Globus pallidus (tissue), 1 donor: Measurements from ENCODE around the gene OR4K14.
"Not testable (repeated sequence)": the region's sequence is repeated elsewhere in the genome, so short reads cannot be mapped to it uniquely, and the experiment has no call there.

Source experiments
- DNase-seq: peaks from one replicate; pipeline ENCODE4 v3.0.0-alpha.2; 2015; ENCODE audit warnings: low spot score

OR4K14 gene

DNA sequence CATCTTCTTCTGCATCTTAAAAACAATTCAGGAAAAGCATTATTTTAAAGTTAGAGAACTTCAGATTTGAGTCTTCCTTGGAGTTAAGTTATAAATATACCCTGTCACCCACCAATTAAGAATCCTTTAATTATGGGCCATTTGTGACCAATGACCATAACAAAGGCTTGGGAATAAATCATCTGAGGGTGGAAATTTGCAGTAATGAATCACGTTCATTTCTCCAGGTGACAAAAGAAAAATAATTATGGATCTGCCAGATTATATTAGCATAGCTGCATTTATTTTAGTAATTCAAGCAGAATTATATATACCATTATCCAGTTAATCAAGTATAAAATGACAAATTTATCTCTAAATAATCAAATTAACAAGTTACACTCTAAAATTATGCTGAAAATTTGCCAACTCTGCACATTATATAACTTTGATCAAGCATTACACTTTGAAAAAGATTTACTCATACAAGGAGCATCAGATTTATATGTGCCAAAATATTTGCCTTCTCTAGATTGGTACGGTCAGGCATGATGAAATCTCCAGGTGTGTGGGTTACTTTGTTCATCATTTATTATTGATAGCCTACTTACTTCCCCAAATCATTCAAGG is at the start of gene OR4K14:
OR4K14 (minus strand) TSS at position 51 of the 609 bp plus-strand sequence. CDS start 4,114 bp downstream, outside the sequence.
- no peak for DNase-seq

DNA sequence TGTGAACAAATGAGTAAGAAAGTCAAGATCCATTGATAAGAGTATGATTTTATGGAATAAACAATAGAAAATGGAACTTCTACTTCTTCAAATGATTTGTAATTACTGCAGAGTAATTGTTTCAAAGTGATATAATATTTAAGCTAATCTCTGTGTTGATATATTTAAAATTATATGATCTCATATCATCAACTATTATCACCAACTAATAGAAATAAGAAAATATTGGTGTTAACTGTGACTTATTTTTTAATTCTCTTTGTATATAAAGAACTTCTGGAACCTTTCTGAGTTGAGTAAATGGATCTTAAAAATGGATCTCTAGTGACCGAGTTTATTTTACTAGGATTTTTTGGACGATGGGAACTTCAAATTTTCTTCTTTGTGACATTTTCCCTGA is 40.6 kb upstream of the OR4K14 start, which contains the start of gene OR4L1:
OR4L1 (plus strand) TSS at position 301 of the 400 bp plus-strand sequence; CDS start at position 301, 0 bp downstream.
- DNase-seq, result no peak

DNA sequence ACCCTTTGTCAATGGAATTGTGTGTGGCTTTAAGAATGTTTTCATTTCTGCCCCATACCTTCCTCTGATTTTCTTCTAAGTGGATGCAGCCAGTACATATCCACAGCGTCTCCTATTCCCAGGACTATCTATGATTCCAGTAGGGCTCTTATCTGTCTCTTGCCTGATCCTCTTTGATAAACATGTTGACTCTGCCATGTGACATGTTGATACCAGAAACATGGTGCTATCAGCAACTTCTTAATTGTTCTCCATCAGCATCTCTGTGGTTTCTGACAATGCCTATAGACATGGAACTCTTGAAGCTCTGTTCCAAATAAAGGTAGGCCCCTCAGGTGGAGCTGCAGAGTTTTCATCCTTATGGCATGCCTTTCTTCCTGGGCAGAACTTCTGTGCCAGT is 29.1 kb upstream of the OR4K14 start:
- DNase-seq, result no peak

- no peak for DNase-seq
Observed at GRCh38 chr14:20044243-20044642, 25.1 kb upstream of the OR4K14 start.

DNA sequence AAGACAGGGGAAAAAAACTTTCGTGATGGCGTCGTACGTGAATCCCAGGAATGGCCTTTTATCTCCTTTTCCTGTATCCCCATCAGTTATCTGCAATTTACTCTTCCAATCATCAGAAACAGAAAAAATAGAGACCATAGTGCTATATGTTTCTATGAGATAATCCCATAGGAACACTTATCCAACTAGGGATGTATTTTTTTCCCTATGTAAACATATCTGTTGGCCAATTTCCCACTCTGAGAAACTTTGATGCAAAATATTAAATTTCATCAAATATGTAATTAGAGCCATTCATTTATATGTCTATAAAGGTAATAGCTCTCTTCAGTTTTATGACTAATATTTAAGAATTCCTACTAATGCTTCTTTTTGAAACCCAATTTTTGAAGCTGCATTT is 16.8 kb upstream of the OR4K14 start, which contains the start of gene OR4K13:
OR4K13 (minus strand) TSS at position 101 of the 400 bp plus-strand sequence. CDS start 1,280 bp downstream, outside the sequence.
- no peak for DNase-seq

- no peak for DNase-seq
Observed at GRCh38 chr14:20035449-20035848, 16.3 kb upstream of the OR4K14 start.

DNA sequence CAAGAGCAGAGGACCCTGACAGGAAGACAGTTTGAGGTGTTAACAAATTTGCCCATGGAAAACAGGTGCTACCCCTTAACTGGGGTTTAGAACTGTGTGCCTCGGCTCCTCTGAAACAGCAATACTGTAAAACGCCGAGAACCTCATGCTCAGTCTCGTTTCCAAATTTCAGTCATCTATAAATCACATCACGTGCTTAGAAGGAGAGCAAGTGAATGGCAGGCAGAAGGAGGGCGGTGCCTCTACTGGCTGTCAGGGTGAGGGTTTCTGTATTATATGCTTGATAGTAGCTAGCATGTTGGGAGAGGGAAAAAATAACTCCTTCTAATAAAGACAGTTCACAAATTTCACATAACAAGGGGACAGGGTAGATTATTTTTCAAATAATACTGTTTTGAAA is 12.0 kb upstream of the OR4K14 start:
- DNase-seq, result no peak

- DNase-seq, result no peak
Observed at GRCh38 chr14:20008156-20008555, 11.0 kb downstream of the OR4K14 start.

- DNase-seq, result no peak
Observed at GRCh38 chr14:20002319-20002718, 16.8 kb downstream of the OR4K14 start.

- no peak for DNase-seq
Observed at GRCh38 chr14:20001863-20002262, 17.2 kb downstream of the OR4K14 start, which contains the start of gene OR4Q2. Gene OR4Q2 (plus strand): TSS chr14:20002163.

DNA sequence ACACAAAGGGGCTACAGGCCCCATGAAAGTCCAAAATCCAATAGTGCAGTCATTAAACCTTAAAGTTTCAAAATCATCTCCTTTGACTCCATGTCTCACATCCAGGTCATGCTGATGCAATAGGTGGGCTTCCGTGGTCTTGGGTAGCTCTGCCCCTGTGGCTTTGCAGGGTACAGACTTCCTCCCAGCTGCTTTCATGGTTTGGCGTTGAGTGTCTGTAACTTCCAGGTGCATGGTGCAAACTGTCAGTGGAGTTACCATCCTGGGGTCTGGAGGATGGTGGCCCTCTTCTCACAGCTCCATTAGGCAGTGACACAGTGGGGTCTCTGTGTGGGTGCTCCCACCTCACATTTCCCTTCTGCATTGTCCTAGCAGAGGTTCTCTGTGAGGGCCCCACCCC is 25.7 kb downstream of the OR4K14 start:
- no peak for DNase-seq

DNA sequence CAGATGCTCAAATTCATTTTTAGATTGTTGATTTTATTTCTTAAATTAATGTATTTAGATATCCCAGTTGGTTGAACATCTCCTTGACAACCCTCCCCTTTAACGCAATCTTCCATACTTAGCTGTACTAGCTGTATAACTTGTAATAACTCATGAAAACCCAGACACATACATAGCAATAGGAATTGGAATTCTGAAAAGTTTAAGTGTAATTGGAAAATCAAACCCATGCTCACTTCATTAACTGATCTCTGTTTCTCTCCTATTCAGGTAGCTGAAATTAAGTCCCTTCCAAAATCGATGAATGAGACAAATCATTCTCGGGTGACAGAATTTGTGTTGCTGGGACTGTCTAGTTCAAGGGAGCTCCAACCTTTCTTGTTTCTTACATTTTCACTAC is 43.8 kb downstream of the OR4K14 start, which contains the start of gene OR4K15:
OR4K15 (plus strand) TSS at position 301 of the 400 bp plus-strand sequence; CDS start at position 301, 0 bp downstream.
- no peak for DNase-seq

DNA sequence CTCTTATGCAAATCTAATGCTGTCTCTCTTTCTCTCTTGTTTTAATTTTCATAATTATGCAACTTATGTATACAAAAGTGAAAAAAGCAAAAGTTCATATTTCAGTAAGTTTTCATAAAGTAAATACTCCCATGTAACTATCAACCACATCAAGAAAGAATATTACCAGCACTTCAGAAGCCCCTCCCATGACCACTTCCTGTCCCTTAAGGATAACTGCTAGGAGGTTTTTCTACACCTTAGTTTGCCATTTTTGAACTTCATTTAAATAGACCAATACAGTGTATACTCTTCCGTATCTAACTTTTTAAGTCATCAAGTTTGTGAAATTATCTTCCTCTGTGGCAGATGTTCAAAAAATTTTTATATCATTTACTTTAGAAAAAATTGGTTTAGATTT is 44.3 kb downstream of the OR4K14 start:
- DNase-seq, result no peak

DNA sequence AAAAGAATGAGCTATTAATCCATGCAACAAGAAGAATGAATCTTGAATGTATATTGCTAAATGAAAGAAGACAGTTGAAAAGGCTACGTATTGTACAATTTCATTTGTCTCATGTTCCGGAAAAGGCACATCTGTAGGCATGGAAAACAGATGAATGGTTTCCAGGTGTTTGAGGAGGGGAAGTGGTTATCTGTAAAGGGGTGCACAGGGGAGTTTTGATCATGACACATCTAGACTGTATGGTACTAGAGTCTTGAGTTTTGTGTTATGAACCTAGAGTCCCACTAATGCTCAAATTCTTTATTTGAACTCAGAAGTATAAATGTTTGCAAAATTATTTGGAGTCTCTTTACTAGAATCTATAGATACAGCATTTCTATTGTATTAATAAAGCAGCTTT is 49.4 kb downstream of the OR4K14 start:
- not testable (repeated sequence) for DNase-seq
